Endodermal cell (in vitro differentiated cells): ENCODE data around the gene UQCC5. TPM values are rescaled to one million over a fixed set of nuclear protein-coding genes. Genes with fewer than 3 reads are reported as not detected.
A peak's percentile ranks its signal among the peaks of the same experiment; 100 is the strongest.

Experiments
- DNase-seq: peaks from one replicate; pipeline ENCODE4 v3.0.0-alpha.2; 2017
- H3K27ac ChIP-seq: 2 replicates; pipeline ENCODE4 v1.5.1; 2013; ENCODE audit warnings: mild to moderate bottlenecking, low read depth, low read length, moderate library complexity
- H3K27me3 ChIP-seq: 2 replicates; pipeline ENCODE4 v1.6.1; 2013; ENCODE audit warnings: mild to moderate bottlenecking, low read length, moderate library complexity; ENCODE audit not compliant: insufficient read depth, control insufficient read depth, poor library complexity, severe bottlenecking
- H3K36me3 ChIP-seq: 2 replicates; pipeline ENCODE4 v1.7.0; 2013; ENCODE audit warnings: mild to moderate bottlenecking, low read length, moderate library complexity; ENCODE audit not compliant: control insufficient read depth, insufficient read depth
- H3K4me1 ChIP-seq: one replicate; pipeline ENCODE4 v1.7.0; 2013; ENCODE audit warnings: low read length; ENCODE audit not compliant: control insufficient read depth, insufficient read depth
- H3K4me3 ChIP-seq: 2 replicates; pipeline ENCODE4 v1.5.1; 2013; ENCODE audit warnings: mild to moderate bottlenecking, low read length, moderate library complexity
- H3K9ac ChIP-seq: 2 replicates; pipeline ENCODE4 v1.6.1; 2013; ENCODE audit warnings: mild to moderate bottlenecking, low read length, moderate library complexity; ENCODE audit not compliant: poor library complexity, severe bottlenecking; ENCODE audit errors: extremely low read depth
- H3K9me3 ChIP-seq: 2 replicates; pipeline ENCODE4 v1.6.1; 2013; ENCODE audit warnings: mild to moderate bottlenecking, low read length, moderate library complexity; ENCODE audit not compliant: control insufficient read depth
- H3K27ac Mint-ChIP-seq: 2 replicates; pipeline ENCODE4 v1.8.0; 2020; ENCODE audit warnings: mixed read lengths
- H3K27me3 Mint-ChIP-seq: 2 replicates; pipeline ENCODE4 v1.8.0; 2021; ENCODE audit warnings: mild to moderate bottlenecking, mixed read lengths; ENCODE audit not compliant: insufficient read depth
- H3K36me3 Mint-ChIP-seq: 2 replicates; pipeline ENCODE4 v1.8.0; 2020; ENCODE audit warnings: low read depth, mixed read lengths
- H3K4me1 Mint-ChIP-seq: 2 replicates; pipeline ENCODE4 v1.8.0; 2020; ENCODE audit warnings: mixed read lengths
- H3K4me3 Mint-ChIP-seq: 2 replicates; pipeline ENCODE4 v1.8.0; 2020; ENCODE audit warnings: mild to moderate bottlenecking, moderate library complexity, mixed read lengths
- H3K9me3 Mint-ChIP-seq: 2 replicates; pipeline ENCODE4 v1.8.0; 2020; ENCODE audit warnings: mild to moderate bottlenecking, mixed read lengths
- WGBS, 2 experiments: methylation state at CpG; one replicate each; pipeline versions ENCODE4 v1.1.5 to v1.1.7; 2013; ENCODE audit warnings: missing lambda C conversion rate in 2 of 2, mixed read lengths in 1 of 2; ENCODE audit not compliant: insufficient coverage in 1 of 2, insufficient read length in 1 of 2; 5-methylcytosine and 5-hydroxymethylcytosine counted together
- total RNA-seq, 2 donors: library from RNA; stranded (reverse); fragmentation: NEBNext Ultra II Directional in 1 of 2; extraction: Animal tissue kit (Norgen Biotek cat#: 25700) in 1 of 2; gene quantifications; 2 replicates in 1 of 2; 3 replicates in 1 of 2; pipeline ENCODE4 v1.2.1, GENCODE V29; 2021
- TF ChIP-seq, protein P1 (sequence below): fragments of 200-600 bp; sonication (generic); conservative IDR thresholded peaks from 2 replicates; pipeline ENCODE4 v1.5.0; 2021; ENCODE audit warnings: antibody characterized with exemption, mild to moderate bottlenecking

The UQCC5 gene
- total RNA-seq, 2 donors from 2014 or later = 28.1 to 34.1 TPM

DNA sequence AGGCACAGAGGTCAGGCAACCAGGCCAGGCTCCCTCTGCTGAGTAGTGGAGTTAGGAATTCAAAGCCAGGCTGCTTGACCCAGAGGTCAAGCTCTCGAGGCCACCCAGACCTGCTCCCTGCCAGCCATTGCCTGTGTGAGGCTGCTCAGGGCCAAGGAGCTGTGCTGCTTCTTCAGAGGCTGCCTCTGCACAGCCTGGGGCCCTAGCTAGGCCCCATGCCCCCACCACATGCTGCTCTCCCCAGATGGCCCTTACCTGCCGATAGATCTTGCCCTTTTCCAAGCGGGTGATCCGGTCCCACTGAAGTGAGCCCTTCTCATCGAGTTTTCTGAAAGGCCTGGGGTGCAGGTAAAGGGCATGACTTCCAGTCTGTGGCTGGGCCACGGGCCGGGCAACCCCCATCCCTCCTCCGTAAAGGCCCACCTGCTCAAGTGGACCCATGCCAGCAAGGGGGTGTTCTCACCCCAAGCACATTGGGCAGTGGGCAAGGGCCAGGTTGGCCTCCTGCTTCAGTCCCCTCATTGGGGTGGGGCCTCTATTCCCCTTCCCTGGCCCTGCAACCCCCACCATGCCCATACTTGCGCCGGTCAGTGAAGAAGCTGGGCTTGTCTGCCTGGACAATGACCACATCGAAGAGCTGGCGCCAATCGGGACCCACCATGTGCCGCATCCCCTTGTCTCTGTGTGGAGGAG, 9.2 kb upstream of the UQCC5 start:
- Mint-ChIP-seq H3K9me3 (no peaks in the 10 kb centered on the region), H3K27me3 (no peaks in the 10 kb centered on the region), H3K4me3 (no peak overlapping the region), H3K27ac (no peak overlapping the region), H3K4me1 (no peaks in the 10 kb centered on the region), H3K36me3 (peaks cover 34% of the 10 kb centered on the region)
- peak overlapping the region; percentile 11 for H3K27ac ChIP-seq
- no peaks in the 10 kb centered on the region for H3K9me3 ChIP-seq
- no peak overlapping the region for H3K9ac ChIP-seq
- no peak overlapping the region for H3K4me3 ChIP-seq
- TF ChIP-seq, protein P1, sequence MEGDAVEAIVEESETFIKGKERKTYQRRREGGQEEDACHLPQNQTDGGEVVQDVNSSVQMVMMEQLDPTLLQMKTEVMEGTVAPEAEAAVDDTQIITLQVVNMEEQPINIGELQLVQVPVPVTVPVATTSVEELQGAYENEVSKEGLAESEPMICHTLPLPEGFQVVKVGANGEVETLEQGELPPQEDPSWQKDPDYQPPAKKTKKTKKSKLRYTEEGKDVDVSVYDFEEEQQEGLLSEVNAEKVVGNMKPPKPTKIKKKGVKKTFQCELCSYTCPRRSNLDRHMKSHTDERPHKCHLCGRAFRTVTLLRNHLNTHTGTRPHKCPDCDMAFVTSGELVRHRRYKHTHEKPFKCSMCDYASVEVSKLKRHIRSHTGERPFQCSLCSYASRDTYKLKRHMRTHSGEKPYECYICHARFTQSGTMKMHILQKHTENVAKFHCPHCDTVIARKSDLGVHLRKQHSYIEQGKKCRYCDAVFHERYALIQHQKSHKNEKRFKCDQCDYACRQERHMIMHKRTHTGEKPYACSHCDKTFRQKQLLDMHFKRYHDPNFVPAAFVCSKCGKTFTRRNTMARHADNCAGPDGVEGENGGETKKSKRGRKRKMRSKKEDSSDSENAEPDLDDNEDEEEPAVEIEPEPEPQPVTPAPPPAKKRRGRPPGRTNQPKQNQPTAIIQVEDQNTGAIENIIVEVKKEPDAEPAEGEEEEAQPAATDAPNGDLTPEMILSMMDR = no peak
- no peaks in the 10 kb centered on the region for H3K27me3 ChIP-seq
- peaks cover 4% of the 10 kb centered on the region for H3K4me1 ChIP-seq
- DNase-seq = no peak
- 94 to 97% methylated on average over 7 to 14 of the region's 14 CpGs for WGBS, 2 experiments
- H3K36me3 ChIP-seq = peaks cover 69% of the 10 kb centered on the region

DNA sequence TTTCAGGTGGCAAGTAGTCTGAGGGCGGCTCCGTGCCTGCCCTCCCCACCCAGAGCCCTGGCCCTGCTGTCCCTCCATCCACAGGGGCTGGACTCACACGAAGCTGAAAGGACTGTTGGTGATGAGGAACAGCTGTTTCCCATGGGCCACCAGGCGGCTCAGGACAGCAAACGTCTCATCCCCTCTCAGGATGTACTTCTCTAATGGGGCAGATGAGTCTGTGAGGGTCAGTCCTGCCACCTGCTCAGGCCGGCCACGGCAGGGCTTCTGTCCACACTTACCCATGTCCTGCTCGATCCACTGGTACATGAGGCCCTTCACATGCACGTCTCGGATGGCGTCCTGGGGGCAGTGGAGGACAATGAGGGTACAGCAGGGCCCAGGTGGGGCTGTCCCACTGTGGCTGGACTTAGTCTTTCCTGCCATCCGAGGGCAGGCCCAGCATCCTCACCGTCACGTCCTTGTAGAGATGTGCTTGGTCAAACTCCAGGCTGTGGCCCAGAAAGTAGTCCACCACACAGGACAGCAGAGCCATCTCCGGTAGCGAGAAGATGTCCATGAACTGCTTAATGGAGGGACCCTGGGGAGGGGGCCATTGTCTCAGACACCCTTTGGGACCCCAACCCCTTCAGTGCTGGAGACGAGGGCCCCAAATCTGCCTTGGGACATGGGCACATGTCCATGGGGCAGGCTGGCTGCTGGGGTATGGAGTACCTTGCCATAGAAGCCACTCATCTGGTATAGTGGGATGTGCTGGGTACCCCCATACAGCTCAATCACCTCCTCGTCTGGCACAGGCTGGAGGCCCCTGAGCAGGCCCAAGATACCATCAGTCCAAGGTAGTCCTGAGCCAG, 8.4 kb upstream of the UQCC5 start:
- H3K9me3 Mint-ChIP-seq = no peaks in the 10 kb centered on the region
- TF ChIP-seq, protein P1 = no peak
- peaks cover 5% of the 10 kb centered on the region for H3K4me1 ChIP-seq
- no peak overlapping the region for H3K27ac ChIP-seq
- no peak overlapping the region for H3K4me3 Mint-ChIP-seq
- no peaks in the 10 kb centered on the region for H3K27me3 Mint-ChIP-seq
- no peak overlapping the region for H3K27ac Mint-ChIP-seq
- peak; percentile 31 for DNase-seq
- H3K27me3 ChIP-seq = no peaks in the 10 kb centered on the region
- 90 to 97% methylated on average over 13 to 18 of the region's 18 CpGs for WGBS, 2 experiments
- peaks cover 70% of the 10 kb centered on the region for H3K36me3 ChIP-seq
- no peak overlapping the region for H3K9ac ChIP-seq
- H3K36me3 Mint-ChIP-seq = peaks cover 34% of the 10 kb centered on the region
- H3K4me3 ChIP-seq = no peak overlapping the region
- H3K9me3 ChIP-seq = no peaks in the 10 kb centered on the region
- H3K4me1 Mint-ChIP-seq = no peaks in the 10 kb centered on the region

DNA sequence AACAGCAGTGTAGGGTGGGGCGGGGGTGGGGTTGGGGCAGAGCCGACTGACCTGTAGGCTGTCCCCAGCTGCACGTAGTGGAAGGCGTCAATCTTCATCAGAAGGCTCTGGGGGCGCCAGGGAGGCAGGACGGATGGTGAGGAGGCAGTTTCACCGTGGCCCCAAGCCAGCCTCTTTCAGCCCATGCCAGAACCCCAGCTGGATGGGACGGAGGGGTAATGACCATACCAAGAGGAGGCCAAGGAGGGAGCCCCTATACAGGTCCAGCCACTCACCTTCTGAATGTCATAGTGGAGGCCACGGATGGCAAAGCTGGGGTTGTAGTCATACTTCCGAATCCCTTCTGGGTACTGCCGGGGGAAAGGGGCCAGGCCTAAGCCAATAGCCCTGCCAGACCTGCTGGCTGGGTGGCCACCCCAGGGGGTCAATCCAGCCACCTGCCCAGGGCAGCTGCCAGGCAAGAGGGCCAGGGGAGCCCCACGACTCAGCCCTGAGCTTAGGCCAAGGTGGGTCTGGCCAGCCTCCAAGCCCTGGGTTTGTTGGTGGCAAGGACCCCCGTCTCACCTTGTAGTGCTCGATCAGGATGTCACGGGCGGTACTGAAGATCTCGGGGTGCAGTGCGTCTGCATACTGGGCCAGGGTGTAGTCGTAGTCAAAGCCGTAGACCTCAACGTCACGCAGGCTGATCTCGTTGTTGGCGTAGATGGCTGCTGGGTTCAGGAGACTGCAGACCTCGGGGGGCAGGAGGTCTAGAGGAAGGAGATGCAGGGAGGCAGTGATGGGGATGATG, 7.6 kb upstream of the UQCC5 start:
- no peak overlapping the region for H3K27ac ChIP-seq
- H3K4me1 ChIP-seq = peaks cover 5% of the 10 kb centered on the region
- WGBS, 2 experiments = 96 to 97% methylated on average over 22 to 25 of the region's 25 CpGs
- Mint-ChIP-seq H3K4me3 (no peak overlapping the region), H3K4me1 (no peaks in the 10 kb centered on the region), H3K36me3 (peaks cover 32% of the 10 kb centered on the region), H3K9me3 (no peaks in the 10 kb centered on the region), H3K27ac (peak overlapping the region; percentile 44), H3K27me3 (no peaks in the 10 kb centered on the region)
- no peak overlapping the region for H3K9ac ChIP-seq
- H3K4me3 ChIP-seq = no peak overlapping the region
- H3K9me3 ChIP-seq = no peaks in the 10 kb centered on the region
- DNase-seq = peak; percentile 45
- TF ChIP-seq, protein P1 = no peak
- H3K27me3 ChIP-seq = no peaks in the 10 kb centered on the region
- peaks cover 70% of the 10 kb centered on the region for H3K36me3 ChIP-seq
